HG03571 (cell line): Measurements from ENCODE around the gene POC1A.
A peak's percentile ranks its signal among the peaks of the same experiment; 100 is the strongest.
"Not testable (repeated sequence)": the region's sequence is repeated elsewhere in the genome, so short reads cannot be mapped to it uniquely, and the experiment has no call there.

Source experiments
- ATAC-seq: cut with Tn5 transposase; IDR thresholded peaks from one replicate; pipeline ENCODE4 v1.9.1; 2021; ENCODE audit not compliant: unreplicated experiment

POC1A gene

DNA sequence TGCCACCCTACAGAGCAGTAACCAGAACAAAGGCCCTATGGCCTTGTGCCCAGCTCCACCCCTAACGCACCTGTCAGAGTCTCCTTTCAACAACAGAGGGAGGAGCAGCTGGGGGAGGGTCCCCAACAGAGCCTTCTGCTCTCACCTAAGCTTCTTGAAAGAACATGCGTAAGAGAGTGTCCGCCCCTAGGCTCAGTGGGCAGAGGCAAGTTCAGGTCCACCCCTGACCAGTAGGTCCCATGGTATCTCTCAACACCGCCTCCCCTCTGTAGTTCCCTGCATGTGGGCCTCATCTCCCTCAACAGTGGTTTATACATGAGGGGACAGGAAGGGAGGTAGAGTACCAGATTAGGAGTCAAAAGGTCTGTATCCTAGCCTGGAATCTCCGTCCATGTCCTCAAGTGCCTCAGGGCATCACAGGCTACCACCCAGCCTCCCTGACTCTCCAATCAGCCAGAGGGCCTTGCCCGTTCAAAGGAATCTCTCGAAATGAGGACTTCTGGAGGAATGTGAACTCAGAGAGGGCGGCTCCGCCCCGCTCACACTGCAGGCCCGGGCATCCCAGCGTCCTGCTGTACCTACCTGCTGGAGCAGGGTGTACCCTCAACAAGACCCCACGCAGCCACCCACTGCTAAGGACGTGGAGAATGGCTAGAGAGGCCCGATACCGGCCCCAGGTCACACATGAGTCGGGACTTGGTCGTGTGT lies 680 bp downstream of the POC1A start:
- peak; percentile 13 for ATAC-seq

DNA sequence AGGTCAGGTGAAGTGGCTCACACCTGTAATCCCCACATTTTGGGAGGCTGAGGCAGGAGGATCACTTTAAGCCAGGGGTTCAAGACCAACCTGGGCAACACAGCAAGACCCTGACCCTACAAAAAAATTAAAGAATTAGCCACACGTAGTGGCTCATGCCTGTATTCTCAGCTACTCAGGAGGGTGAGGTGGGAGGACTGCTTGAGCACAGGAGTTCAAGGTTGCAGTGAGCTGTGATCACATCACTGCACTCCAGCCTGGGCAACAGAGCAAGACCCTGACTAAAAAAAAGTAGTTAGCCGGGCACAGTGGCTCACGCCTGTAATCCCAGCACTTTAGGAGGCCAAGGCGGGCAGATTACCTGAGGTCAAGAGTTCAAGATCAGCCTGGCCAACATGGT lies 2.2 kb downstream of the POC1A start:
- not testable (repeated sequence) for ATAC-seq

DNA sequence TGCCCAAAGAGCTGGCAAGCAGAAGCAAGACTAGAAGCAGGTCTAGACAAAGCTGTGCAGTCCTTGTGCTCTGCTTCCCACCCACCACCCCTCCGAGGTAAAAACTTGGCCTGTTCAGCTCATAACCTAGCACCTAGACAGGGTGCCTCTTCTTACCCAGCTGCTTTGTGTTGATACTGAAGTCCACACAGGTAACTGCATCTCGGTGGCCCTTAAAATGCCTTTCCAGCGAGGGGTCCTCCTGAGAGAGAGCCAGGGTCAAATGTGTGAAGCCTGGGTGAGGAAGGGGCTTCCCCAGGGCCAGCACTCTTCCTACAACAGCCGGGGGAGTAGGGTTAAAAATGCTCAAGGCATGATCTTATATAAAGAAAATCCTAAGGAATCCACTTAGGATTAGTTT lies 3.4 kb downstream of the POC1A start:
- ATAC-seq = no peak

DNA sequence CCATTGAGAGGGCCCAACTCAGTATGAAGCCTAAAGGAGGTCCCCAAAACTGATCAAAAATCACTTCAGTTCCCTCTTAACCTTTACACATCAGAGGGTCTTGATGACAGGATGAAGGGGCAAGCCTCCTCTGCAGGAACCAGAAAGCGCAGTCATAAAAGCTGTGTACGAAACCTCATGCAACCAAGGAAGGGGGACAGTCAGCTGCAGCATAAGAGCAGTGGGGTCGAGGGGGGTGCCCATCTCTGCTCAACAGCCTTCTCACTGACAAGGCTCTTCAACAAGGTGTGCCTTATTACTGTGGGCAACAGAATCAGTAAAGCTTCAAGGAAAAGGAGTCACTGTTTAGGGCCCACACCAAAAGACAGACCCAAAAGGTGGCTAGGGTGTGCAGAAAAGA lies 3.9 kb downstream of the POC1A start:
- ATAC-seq = no peak

DNA sequence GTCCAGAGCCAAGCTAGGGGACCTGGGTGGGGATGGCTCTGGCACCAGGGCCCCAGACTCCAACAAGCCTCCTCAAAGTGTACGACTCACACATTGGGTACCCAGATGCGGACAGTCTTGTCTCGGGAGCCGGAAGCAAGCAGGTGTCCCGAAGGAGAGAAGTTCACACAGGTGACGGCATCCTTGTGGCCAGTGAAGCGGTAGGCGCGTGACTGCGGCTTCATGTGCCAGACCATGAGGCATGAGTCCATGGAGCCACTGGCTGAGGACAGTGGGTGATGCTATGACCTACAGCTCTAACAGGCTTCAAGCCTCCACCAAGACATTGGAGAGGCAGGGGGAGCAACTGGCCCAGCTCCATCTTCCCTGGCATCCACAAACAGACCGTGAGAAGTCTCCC lies 4.5 kb downstream of the POC1A start:
- no peak for ATAC-seq

DNA sequence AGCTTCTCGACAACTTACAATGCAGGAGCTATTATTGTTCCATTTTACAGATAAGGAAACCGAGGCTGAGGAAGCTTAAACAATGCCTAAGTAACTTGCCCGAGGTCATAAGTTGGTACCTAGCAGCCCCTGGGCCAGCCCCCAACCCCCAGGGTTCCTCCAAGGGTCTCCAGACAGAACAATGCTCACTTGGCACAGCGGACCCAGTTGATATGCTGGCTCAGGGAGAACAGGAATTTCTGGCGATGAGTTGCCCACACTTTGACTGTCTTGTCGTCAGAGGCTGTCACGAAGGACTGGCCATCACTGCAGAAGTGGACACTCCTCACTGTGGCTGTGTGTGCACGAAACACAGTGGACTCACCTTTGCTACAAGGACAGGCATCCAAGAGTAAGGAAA lies 5.2 kb downstream of the POC1A start:
- ATAC-seq = no peak

DNA sequence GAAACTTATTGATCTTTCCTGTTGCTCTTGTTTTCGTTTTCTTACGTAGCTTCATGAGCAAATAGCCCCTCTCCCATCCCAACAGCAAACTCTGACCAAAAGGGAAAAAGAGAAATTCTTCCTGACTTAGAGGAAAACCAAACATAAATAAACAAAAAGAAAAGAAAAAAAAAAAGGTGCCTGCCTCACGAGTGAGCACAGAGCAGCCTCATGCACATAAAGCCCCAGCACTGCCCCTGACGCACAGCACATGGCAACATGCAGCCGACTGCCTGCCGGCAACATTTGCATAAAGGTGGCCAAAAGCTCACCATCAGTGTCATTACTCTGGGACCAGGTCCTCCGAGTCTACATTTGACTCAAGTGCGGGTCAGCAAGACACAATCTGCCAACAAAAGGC lies 6.4 kb downstream of the POC1A start:
- ATAC-seq = no peak

DNA sequence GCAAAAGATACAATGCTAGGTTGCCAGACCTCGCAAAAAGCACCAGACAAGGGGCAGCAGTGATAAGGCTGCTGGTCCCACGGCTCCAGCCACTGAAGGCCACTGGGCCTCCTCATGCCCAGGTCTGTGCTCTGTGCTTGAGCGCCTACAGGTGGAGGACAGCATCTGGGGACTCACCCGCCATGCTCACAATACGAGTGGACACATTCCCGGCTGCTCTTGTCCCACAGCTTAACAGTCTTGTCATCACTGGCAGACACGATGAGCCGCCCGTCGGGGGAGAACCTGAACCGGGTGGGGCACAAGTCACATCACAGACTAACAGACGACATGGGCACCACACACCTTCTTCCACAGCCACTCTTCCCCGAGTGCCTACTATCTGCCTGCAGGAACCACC lies 7.4 kb downstream of the POC1A start:
- no peak for ATAC-seq

DNA sequence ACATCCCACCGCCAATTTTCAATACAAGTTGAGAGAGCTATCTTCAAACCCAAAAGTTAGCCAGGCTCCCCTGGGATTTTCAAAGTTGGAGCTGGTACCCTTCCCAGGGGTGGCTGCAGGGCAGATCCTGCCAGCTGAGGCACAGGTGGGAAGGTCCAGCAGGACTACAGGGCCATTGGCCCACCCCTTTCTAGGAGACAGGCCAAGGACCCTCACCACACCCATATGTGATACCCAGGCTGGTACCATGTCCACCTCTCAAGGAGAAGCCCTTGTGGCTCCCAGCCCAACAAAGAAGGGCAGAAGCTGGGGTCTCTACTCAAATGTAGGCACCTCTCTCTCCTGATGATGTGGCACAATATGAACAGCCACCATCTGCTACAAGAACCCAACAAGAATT lies 8.0 kb downstream of the POC1A start:
- ATAC-seq = no peak

DNA sequence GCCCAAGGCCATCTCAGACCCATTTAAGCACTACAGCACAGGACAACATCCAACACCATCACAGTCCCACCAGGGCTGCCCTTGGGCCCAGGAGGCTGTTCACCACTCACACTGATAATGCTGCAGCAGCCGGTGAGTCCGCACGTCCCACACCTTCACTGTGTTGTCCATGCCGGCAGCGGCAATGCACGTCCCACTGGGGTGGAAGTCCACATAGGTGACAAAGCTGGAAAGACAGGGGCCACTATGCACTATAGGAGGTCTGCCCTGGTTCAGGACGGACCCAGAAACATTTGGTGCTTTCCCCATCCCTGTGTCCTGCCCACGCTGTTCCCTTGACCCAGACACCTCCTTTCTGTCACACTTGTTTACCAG lies 8.5 kb downstream of the POC1A start:
- ATAC-seq = no peak

DNA sequence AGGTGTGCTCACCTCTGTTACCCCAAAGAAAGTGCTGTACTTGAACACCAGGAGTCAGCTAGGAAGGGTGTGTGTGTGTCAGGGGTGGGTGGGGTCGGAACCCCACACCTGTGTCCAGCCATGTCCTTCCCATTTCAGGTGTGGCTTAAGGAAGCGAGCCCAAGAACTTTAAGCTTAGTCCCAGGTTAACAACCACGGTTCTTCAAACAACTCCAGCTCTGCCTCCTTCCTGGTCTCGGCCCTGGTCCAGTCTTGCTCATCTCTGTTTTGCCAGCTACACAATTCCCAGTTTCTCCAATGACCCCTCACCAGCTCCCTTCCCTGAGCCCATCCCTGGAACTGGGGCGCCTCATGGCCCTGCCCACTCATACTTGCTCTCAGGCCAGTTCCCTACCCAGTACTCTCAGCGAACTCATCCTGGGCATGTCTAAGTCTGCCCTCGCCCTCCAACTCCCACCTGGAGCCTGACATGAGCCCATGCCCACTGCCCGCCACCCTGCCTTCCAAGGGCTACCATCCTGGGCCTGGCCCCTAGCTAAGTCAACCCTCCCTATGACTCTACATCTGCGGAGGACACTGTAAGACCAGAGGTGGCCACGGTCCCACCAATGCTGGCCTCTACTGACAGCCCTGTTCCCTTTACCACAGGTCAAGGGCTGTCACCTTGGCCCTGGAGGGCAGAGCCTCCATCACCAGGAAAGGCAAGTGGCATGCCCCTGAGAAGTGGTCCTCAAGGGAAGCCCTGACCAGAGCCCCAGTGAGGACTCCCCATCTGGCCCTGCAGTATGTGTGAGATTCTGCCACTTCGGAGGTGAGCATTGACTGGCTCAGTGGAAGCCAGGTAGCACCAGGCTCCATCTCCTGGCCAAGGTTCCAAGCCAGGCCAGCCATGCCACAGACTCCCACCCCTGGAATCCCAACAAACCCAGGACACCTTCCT lies 9.2 kb downstream of the POC1A start:
- no peak for ATAC-seq

DNA sequence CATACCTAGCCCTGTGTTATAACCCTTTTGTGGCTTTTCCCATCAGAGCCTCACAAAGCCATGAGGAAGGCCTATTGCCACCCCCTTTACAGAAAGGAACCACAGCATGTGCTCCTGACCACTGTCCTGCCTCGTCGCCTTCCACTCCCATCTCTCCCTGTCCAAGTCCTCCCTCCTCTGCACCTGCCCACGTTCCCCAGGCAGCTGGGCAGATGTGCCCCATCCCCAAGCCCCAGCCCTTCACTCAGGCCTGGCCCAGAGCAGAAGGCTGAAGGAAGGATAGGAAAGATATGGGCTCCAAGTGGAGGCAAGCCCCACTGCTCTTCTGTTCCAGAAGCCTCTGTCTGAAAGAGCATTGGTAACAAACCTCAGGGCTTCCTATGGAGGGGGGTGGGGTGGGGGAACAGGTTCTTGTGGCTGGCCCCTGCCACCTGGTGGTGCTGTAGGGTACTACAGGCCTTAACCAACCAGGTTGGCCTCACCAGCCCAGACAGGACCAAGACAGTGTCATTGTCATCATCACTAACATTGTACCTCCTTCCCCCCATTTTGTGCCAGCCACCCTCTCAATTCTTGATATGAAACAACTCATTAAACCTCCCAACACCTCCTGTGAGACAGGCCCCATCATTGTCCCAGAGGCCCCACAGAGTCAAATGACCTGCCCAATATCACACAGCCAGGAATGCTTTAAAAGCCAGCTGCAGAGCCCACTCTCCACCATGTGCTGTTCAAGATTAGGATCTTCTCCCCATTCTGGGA lies 10.0 kb downstream of the POC1A start:
- no peak for ATAC-seq

DNA sequence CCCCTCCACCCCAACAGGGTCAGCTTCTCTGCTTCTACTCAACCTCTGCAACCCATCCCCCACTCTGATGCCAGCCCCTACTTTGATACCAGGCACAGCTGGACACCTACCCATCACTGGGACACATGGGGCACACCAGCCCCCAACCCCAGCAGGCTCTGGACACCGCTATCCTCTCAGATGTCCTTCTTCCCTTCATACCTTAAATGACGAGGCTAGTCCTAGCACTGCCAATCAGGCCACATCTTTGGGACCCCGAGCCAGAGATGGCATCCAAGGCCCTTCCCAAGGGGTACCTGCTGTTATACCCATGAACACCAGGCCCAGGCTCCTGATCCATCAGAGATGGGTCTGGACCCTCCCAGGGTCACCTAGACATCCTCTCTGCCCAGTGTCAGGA lies 10.6 kb downstream of the POC1A start:
- ATAC-seq = no peak

DNA sequence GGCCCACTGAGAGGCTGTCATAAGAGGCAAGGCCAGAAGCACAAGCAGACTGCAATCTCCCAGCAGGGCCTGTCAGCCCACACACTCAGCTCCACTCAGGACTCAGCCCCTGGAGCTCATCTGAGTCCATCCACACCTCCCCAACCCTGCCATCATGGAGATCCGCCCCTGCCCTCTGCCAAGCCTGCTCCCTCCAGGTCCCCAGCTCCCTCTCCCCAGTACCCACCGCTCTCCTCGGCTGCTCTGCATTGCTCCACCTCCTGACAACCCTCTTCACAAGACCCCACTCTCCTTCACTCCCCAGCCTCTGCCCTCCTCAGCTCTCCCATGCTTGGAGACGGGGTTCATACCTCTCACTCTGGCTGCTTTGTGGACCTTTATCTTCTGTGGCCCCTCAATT lies 11.1 kb downstream of the POC1A start:
- ATAC-seq = no peak

DNA sequence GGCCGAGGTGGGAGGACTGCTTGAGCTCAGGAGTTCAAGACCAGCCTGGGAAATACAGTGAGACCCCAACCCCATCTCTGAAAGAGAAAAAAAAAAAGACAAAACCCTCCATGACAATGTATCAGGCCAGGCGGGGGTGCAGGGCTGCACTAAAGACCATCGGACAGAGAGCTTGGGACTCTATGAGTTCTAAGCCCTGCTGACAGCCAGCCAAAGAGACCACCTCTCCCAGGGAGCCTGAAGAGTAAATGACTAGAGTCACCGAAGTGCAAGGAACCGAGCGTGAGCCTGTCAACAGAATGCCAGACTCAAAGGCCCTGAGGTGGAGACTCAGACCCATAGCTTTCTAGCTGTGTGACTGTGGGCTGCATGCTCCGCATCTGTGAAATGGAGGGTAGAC lies 12.5 kb downstream of the POC1A start:
- no peak for ATAC-seq

DNA sequence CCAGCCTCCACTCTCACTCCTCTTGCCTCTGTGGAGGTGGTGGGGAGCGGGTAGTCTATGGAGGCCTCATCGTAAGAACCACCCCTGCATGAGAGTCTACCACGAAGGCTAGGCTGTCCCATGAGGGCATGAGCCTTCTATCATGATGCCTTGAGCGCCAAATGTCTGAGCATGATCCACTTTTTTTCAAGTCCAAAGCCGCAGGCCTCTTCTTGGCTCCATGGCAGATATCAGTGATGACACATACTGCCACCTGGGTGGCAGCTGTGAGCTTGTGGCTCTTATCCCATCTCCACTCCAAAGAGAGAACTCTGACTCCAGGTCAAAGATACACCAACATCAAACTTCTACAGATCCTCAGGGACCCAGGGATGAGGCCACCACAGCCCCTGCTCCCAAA lies 13.5 kb downstream of the POC1A start:
- ATAC-seq = no peak

DNA sequence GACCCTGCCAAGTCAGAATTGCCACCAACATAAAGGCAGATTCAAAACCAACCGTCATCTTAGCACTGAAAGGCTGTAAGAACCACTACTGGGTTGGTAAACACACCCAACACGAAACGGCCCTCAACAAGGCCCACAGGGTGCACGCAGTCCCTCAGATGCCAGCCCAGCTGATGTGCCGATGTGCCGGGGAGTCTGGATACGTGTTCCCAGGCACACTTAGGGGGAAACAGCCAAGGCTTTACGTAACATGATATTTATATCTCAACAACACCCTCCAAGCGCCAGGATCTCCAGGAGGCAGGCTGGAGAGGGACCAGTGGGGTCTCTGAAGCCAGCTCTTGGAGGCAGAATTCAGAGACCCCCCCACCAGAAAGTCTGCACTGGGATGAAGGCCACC lies 14.2 kb downstream of the POC1A start:
- no peak for ATAC-seq

DNA sequence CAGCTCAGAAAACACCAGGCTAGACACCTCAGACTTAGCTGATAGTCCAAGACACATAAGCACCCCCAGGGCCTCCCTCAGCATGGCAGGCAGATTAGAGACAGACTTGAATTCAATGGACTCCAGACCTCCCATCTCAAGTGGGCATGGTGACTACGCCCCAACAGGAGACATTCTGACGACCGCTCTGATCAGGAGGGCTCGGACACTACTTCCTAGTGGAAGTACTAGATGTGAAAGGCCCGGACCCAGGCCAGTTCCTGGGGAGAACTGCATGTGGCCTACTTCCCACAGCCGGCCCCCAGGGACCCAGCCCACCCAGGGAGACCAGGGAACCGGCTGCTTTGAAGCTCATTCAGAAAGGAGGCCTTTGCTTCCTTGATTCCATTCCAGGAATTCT lies 16.9 kb downstream of the POC1A start:
- no peak for ATAC-seq

DNA sequence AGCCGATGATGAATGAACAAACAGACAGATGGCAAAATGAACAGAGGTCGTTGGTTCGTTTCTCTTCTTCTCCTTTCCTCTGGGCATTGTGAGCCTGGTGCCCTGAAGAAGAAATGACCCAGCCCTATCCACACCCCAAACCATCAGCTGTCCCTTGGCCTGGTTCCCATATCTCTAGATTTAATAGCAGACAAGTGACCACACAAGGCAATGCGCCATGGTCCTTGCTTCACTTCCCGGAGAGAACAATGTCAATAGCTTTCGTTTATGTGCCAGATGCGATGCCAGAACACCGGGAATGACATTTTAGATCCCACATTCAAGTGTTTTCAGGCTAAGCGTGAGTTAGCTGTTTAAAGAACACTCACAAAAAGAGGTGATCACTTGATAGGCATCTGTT lies 17.7 kb downstream of the POC1A start:
- ATAC-seq = no peak

DNA sequence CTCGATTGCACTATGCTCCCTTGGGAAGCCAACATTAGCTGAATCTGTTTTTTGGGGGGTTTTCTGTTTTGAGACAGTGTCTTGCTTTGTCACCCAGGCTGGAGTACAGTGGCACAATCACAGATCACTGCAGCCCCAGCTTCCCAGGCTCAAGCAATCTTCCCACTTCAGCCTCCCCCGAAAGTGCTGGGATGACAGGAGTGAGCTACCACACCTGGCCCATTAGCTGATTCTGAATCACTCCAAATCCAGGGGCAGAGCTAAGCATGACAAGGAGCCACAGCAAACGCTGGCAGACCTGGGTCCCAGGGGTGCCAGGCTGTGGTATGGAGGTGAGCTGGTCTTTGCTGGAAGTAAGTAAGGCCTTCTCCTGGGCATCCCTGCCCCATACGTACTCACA lies 18.9 kb downstream of the POC1A start:
- no peak for ATAC-seq

DNA sequence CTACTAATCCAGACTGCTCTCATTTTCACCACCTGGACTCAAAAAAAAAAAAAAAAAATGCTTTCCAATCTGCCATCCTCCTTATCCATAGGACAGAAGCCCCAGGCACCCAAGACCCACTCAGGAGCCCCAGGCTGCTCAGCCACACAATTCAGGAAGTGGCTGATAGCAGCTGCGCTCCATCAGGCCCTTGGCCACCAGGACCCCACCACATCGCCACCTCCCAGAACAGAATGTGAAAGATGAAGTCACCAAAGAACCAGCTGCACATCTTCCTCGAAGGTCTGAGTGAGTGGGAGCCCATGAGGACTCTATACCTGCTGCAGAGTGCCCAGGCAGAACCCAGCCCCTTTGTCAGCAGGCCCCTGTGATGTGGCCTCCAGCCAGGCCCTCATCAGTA lies 19.5 kb downstream of the POC1A start:
- ATAC-seq = no peak

DNA sequence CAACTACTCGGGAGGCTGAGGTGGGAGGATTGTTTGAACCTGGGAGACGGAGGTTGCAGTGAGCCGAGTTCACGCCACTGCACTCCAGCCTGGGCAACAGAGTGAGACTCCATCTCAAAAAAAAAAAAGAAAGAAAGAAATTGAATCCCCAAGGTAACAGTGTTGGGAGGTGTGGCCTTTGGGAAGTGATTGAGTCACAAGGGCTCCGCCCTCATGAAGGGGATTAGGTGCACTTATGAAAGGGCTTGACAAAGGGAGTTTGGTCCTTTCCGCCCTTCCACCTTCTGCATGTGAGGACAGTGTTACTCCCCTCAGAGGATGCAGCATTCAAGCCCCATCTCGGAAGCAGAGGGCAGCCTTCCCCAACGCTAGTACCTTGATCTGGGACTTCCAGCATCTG lies 21.3 kb downstream of the POC1A start:
- ATAC-seq = no peak
